HG03442 (cell line): ENCODE data around the gene THSD4.
"Not testable (repeated sequence)": the region's sequence is repeated elsewhere in the genome, so short reads cannot be mapped to it uniquely, and the experiment has no call there.

Experiments used
- ATAC-seq: cut with Tn5 transposase; IDR thresholded peaks from one replicate; pipeline ENCODE4 v1.9.1; 2021; ENCODE audit warnings: mild to moderate bottlenecking, moderate library complexity; ENCODE audit not compliant: unreplicated experiment

The THSD4 gene

GRCh38 chr15:71143373-71144310, 28.4 kb downstream of the THSD4 start:
- ATAC-seq = no peak

DNA sequence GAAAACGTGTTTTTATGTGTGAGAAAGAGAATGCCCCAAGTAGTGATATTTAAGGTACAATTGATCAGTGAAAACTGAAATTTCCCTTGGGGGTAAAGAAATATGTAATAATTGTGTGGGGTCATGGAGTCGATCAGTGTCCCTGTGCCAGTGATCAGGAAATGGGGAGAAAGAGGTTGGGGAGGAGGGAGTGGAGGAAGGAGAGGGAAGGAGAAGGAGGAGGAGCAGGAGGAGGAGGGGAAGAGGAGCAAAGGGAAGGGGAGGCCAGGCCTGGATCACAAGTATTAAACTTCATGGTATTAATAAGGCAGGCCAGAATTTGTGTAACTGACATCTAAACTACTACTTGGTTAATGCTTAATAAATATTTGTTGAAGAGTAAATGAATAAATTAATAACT, 30.4 kb downstream of the THSD4 start:
- no peak for ATAC-seq

- ATAC-seq = no peak
Measured at GRCh38 chr15:71146580-71146982, 31.3 kb downstream of the THSD4 start.

- ATAC-seq = no peak
Measured at GRCh38 chr15:71148048-71148447, 32.8 kb downstream of the THSD4 start.

DNA sequence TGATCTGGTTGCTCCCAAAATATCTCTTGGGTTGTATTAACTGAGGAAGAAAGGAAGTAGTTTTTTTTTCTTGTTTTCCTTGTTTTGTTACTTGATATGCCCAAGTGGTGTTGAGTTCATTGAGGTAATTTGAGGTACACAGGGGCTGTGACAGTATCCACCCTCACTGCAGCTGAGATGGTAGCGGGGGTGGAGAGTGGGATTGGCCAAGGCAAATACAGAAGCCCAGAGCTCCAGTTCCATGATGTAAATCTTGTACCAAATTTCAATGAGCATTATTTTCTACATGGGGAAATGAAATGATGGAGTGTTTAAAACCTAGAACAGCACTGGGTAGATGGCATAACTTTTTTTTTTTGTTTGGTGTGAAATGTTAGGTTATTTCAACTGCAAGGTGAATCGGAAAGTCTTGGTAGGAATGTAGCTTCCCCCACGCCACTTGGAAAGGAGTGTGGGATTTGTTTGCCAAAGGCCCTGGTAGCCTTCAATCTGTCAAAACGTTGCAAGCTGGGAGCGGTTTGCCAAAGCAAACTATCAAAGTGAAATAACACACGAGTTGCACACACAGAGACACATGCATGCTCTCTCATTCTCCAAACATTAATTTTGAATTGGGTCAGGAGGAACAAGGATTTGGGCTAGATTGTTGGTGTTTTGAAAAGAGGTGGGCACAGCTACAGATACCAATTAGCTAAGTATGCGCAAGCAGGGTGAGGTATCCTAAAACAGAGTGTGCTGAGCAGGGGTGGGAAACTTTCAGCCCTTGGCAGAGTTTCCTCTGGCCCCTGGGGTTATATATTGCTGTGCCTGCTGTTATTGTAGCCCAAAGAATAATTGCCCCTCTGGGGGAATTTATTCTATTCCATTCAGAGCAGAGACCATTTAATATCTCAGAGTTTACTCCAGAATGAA, 34.6 kb downstream of the THSD4 start:
- ATAC-seq = no peak

GRCh38 chr15:71151081-71151480, 35.8 kb downstream of the THSD4 start:
- ATAC-seq = no peak

- ATAC-seq = no peak
Measured at GRCh38 chr15:71152542-71152941, 37.3 kb downstream of the THSD4 start.

GRCh38 chr15:71153823-71154524, 38.7 kb downstream of the THSD4 start:
- ATAC-seq = no peak

DNA sequence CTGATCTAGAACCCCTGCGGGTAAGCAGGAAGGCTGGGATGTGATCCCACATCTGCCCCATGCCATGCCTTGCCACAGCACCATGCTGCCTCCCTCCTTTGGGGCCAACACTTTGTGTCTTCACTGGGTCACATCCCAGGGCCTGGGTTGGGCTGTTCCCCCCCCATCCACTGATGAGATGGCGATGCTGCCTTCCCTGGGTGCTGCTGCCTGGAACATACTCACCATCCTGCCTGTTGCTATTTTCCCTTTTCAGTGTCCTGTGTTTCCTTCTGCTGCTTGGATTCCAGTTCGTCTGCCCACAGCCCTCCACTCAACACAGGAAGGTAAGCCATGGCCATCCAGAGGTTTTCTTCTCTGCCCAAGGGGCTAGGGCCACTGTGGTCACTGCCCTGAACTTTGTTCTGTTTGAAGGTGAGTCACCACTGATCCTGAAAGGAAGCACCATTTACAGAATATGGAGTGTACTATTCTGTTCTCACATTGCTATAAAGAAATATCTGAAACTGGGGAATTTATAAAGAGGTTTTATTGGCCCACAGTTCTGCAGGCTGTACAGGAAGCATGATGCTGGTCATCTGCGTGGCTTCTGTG, 39.4 kb downstream of the THSD4 start:
- no peak for ATAC-seq

DNA sequence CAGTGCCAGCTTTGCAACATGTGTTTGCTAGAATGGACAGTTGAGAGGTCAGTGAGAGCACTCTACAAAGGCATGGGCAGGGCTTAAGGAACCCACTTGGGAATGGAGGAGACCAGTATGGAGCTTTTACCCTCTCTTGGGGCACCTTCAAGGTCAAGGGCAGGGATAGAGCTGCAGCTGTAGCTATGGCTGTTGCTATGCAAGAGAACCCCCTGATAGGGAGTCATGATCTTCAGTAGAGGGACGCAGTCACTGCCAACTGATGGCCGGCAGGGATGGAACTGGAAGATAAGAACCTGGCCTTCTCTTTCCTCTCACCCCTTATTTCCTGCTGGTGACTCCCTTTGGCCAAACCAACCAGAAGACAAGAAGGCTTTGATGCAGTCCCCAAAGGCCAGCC, 40.3 kb downstream of the THSD4 start:
- no peak for ATAC-seq

GRCh38 chr15:71160976-71161375, 45.7 kb downstream of the THSD4 start:
- ATAC-seq = no peak

DNA sequence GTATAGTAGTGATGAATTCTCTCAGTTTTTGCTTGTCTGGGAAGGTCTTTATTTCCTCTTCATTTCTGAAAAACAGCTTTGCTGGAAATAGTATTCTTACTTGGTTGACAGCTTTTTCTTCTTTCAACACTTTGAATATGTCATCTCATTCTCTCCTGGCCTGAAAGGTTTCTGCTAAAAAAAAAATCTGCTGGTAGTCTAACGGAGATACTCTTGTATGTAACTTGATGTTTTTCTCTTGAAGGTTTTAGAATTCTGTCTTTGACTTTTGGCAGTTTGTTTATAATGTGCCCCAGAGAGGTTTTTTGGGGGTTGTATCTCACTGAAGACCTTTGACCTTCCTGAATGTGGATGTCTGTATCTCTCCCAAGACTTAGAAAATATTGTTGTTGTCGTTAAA, 47.0 kb downstream of the THSD4 start:
- ATAC-seq = no peak

GRCh38 chr15:71164606-71165005, 49.3 kb downstream of the THSD4 start:
- not testable (repeated sequence) for ATAC-seq

DNA sequence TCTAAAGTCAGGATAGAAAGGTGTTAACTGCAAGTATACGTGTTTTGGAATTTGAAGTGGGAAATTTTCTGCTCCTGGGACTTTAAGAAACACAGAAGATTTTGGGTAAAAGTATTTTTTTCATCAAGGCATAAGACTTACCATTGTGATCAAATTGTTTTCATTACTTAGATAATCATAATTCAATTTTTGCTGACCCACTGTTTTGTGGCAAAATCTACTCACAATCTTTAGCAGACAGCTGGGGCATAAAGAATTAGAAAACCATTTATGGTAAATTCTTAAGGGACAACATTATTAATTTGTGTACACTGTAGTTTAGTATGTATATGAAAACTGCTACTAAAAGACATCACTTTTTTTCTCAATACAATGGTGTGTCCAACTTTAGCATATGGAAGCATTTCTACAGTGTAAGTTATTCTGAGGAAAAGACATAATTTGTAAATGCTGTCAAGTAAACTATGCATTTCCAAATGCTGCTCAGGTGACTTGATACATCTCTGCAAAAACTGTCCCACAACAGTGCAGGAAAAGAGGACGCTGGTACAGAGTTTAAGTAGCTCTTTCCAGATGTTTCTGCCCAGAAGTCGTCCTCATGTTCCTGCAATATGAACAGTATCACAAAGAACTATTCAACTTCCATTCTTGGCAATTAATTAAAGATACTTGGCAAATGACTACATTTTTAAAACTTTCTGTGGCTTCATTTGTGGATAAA, 52.3 kb downstream of the THSD4 start:
- ATAC-seq = no peak

GRCh38 chr15:71168166-71168834, 53.0 kb downstream of the THSD4 start:
- no peak for ATAC-seq

- no peak for ATAC-seq
Measured at GRCh38 chr15:71170163-71170562, 54.9 kb downstream of the THSD4 start.

GRCh38 chr15:71171195-71171594, 55.9 kb downstream of the THSD4 start:
- no peak for ATAC-seq

DNA sequence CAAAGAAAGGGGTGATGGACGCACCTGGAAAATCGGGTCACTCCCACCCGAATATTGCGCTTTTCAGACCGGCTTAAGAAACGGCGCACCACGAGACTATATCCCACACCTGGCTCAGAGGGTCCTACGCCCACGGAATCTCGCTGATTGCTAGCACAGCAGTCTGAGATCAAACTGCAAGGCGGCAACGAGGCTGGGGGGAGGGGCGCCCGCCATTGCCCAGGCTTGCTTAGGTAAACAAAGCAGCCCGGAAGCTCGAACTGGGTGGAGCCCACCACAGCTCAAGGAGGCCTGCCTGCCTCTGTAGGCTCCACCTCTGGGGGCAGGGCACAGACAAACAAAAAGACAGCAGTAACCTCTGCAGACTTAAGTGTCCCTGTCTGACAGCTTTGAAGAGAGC, 59.1 kb downstream of the THSD4 start:
- not testable (repeated sequence) for ATAC-seq
